ENCODE measurements around the gene PCGF1.
"Not testable (repeated sequence)": the region's sequence is repeated elsewhere in the genome, so short reads cannot be mapped to it uniquely, and the experiment has no call there.

The PCGF1 gene

GRCh38 chr2:74481961-74482800 is 25.3 kb downstream of the PCGF1 start:
- DNase-seq (ENCODE audit: extremely low spot score, insufficient read length, low read depth), result no peak
- FAIRE-seq, result no peak

- DNase-seq (ENCODE audit: extremely low spot score, insufficient read length, low read depth) (no peak), FAIRE-seq (no peak)
These were observed 26.1 kb downstream of the PCGF1 start for GRCh38 chr2:74481431-74481830.

GRCh38 chr2:74474899-74475298 is 32.6 kb downstream of the PCGF1 start:
- DNase-seq (ENCODE audit: extremely low spot score, insufficient read length, low read depth) (no peak), FAIRE-seq (no peak)

- FAIRE-seq (no peak), DNase-seq (ENCODE audit: extremely low spot score, insufficient read length, low read depth) (no peak)
These were observed 33.0 kb downstream of the PCGF1 start for GRCh38 chr2:74474481-74474880.

- no peak for FAIRE-seq
- no peak for DNase-seq (ENCODE audit: extremely low spot score, insufficient read length, low read depth)
These were observed 34.6 kb downstream of the PCGF1 start for GRCh38 chr2:74472945-74473258.

GRCh38 chr2:74472086-74472944 is 35.2 kb downstream of the PCGF1 start, which contains the start of gene MRPL53:
Gene MRPL53, minus strand, starts transcription at chr2:74472680. Its CDS starts 20 bp downstream, at chr2:74472660.
- FAIRE-seq, result peak; percentile 84
- DNase-seq (ENCODE audit: extremely low spot score, insufficient read length, low read depth), result peak; percentile 82

GRCh38 chr2:74471332-74472065 is 36.0 kb downstream of the PCGF1 start:
- FAIRE-seq, result no peak

GRCh38 chr2:74470742-74471141 is 36.8 kb downstream of the PCGF1 start:
- DNase-seq (ENCODE audit: extremely low spot score, insufficient read length, low read depth); FAIRE-seq: not testable (repeated sequence)

More at GRCh38 chr2:74471332-74472065, 36.0 kb downstream of the PCGF1 start:
- DNase-seq (ENCODE audit: extremely low spot score, insufficient read length, low read depth), result no peak

- FAIRE-seq (no peak), DNase-seq (ENCODE audit: extremely low spot score, insufficient read length, low read depth) (no peak)
These were observed 43.1 kb downstream of the PCGF1 start for GRCh38 chr2:74464406-74464805.

- FAIRE-seq, result no peak
These were observed 44.7 kb downstream of the PCGF1 start for GRCh38 chr2:74462786-74463105.

GRCh38 chr2:74462054-74462785 is 45.3 kb downstream of the PCGF1 start:
- no peak for FAIRE-seq
- no peak for DNase-seq (ENCODE audit: extremely low spot score, insufficient read length, low read depth)

More at GRCh38 chr2:74462786-74463105, 44.7 kb downstream of the PCGF1 start:
- no peak for DNase-seq (ENCODE audit: extremely low spot score, insufficient read length, low read depth)

GRCh38 chr2:74461187-74462053 is 46.1 kb downstream of the PCGF1 start:
- FAIRE-seq (no peak), DNase-seq (ENCODE audit: extremely low spot score, insufficient read length, low read depth) (no peak)

GRCh38 chr2:74460187-74460586 is 47.3 kb downstream of the PCGF1 start:
- not testable (repeated sequence) for FAIRE-seq; DNase-seq (ENCODE audit: extremely low spot score, insufficient read length, low read depth)

GRCh38 chr2:74459503-74460118 is 47.9 kb downstream of the PCGF1 start:
- not testable (repeated sequence) for DNase-seq (ENCODE audit: extremely low spot score, insufficient read length, low read depth)

GRCh38 chr2:74458938-74459363 is 48.5 kb downstream of the PCGF1 start:
- FAIRE-seq, result no peak
- no peak for DNase-seq (ENCODE audit: extremely low spot score, insufficient read length, low read depth)

More at GRCh38 chr2:74459503-74460118, 47.9 kb downstream of the PCGF1 start:
- FAIRE-seq, result not testable (repeated sequence)

GRCh38 chr2:74458132-74458937 is 49.2 kb downstream of the PCGF1 start, which contains the start of gene WBP1:
Gene WBP1, plus strand, starts transcription at chr2:74458438. Its CDS starts 165 bp downstream, at chr2:74458603.
- DNase-seq (ENCODE audit: extremely low spot score, insufficient read length, low read depth), result peak; percentile 88
- FAIRE-seq, result peak; percentile 99

- no peak for FAIRE-seq
- no peak for DNase-seq (ENCODE audit: extremely low spot score, insufficient read length, low read depth)
These were observed 49.9 kb downstream of the PCGF1 start for GRCh38 chr2:74457549-74458131.
